Pericardium fibroblast (primary cell): ENCODE measurements around the gene FGFR1OP2. TPM values are rescaled to one million over a fixed set of nuclear protein-coding genes. Genes with fewer than 3 reads are reported as not detected.

Experiments
- total RNA-seq: library from RNA; depleted of rRNA; stranded (reverse); fragments of >200 nt; gene quantifications from 2 replicates; pipeline ENCODE4 v1.2.3, GENCODE V29; 2015

FGFR1OP2 gene
- 37.1 and 39.3 TPM in 2 replicates for total RNA-seq

DNA sequence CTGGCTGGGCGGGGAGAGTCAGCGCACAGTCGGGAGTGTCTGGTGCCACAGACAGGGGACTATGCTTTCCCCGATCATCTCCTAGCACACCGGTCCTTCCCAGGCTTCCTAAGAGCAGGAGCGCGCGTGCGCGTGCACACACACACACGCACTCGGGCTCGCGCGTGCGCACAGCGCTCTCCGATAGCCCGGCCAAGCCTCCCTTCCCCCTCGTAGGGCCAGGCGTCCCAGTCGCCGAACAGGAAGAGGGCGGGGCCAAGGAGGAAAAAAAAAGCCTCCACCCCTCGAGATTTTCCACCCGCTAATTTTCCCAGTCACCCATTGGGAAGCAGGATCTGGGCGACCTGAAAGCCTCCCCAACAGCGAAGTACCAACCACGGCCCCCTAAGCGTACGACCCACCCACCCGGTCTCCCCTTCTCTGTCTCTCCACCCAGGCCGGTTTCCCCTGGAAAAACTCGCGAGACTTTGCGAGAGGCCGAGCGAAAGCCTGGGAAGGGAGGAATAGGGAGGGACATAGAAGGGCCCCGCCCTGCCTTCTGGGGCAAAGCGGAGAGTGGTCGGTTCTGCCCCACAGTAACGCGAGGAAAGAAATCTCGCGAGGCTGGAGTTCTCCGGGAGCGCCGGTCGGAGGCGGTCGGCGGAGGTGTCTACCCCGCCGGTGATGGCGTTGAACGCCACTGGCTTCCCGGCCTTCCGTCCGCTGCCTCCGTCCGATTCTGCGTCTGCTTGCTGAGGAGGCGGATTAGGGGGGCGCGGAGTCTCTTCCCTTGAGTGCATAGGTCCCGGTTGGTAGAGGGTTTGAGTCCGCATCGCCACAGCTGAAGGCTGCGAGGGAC lies at the start of gene FGFR1OP2, which contains the start of gene INTS13:
FGFR1OP2 (plus strand) TSS at position 608 of the 838 bp plus-strand sequence. CDS start 15,689 bp downstream, outside the sequence.
INTS13 (minus strand) TSS at position 119 of the 838 bp plus-strand sequence. CDS start 1,178 bp downstream, outside the sequence.

DNA sequence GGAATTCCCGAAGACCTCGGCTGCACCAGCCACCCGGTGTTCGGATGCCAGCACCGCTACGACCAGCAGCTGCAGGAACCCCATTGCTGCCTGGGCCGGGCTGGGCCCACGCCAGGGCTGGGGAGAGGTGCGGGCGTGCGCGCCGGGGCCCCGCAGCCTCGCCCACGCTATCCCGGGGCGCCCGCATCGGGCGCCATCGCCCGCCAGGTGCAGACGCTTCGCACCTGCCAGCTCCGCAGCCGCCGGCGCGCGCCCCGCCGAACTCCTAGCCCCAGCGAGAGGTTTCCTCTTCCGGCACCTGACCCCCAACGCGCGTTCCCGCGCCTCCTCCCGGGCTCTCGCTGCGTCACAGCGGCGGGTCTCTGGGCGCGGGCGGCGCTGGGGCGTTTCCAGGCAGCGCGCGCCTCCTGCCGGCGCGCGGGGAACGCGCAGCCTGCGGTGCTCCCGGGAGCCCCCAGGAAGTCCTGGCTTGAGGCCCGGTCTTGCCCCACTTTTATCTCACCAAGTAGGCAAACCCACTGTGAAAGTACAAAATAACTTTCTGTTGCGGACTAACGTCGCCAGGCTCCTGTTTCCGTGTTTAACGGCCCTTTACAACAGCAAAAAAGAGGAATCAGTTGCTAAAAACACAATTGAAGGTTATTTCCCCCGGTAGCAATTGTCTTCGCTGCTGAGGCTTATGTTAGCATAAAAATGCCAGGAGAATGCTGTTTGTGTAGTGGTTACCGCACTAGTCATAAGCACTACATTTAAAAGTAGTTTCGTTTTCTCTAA lies 76.0 kb downstream of the FGFR1OP2 start, which contains the start of gene TM7SF3:
TM7SF3 (minus strand) TSS at position 300 of the 774 bp plus-strand sequence; CDS start at position 84, 216 bp downstream.

Other genes with a start within 250 kb of the FGFR1OP2 start
- gene ITPR2, start 105.3 kb upstream of the FGFR1OP2 start, total RNA-seq = 10.6 and 10.9 TPM in 2 replicates
- gene INTS13, start 489 bp upstream of the FGFR1OP2 start, total RNA-seq = 23.4 and 50.8 TPM in 2 replicates
- 25.7 and 53.9 TPM in 2 replicates for gene TM7SF3, start 75.9 kb downstream of the FGFR1OP2 start, total RNA-seq
- gene MED21, start 84.1 kb downstream of the FGFR1OP2 start, total RNA-seq = 29.1 and 92.4 TPM in 2 replicates
- not detected in 2 replicates for gene C12orf71, start 144.1 kb downstream of the FGFR1OP2 start, total RNA-seq